ENCODE measurements around the gene SHPK.

Gene SHPK

DNA sequence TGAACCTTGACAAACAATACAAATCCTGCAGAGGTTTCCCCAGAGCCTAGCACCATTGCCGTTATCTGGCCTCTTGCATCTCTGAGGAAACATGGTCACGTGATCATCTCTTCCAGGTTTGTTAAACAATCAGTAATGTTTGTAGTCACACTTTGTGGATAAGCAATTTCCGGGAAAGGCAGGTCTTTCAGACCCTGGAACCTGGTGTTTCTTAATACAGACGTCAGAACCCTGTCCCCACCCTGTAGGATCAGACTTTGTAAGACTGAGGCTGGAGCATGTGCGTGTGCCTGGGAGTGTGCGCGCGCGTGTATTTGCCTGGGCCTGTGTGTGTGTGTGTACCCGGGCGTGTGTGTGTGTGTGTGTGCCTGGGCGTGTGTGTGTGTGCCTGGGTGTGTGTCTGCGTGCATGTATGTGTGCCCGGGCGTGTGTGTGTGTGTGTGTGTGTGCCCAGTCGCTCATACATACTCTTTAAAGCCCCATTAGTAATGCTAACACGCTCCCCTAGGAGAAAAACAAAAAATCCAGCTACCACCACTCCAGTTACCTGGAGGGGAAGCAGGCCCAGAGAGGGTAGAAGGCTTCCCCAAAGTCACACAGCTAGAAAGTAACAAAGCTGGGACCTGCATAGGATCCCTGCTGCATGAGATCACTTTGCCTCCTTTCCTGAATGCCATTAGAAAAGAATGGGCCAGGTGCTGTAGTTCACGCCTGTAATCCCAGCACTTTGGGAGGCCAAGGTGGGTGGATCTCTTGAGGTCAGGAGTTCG, 5.9 kb upstream of the SHPK start:
- H3K27me3 Mint-ChIP-seq (ENCODE audit: low read depth) = peaks cover 3% of the 10 kb centered on the region
- no peaks in the 10 kb centered on the region for H3K9me3 Mint-ChIP-seq
- no peak overlapping the region for H3K4me3 Mint-ChIP-seq
- H3K27ac Mint-ChIP-seq = no peak overlapping the region
- peaks cover 16% of the 10 kb centered on the region for H3K4me1 Mint-ChIP-seq
- TF ChIP-seq, protein P1, sequence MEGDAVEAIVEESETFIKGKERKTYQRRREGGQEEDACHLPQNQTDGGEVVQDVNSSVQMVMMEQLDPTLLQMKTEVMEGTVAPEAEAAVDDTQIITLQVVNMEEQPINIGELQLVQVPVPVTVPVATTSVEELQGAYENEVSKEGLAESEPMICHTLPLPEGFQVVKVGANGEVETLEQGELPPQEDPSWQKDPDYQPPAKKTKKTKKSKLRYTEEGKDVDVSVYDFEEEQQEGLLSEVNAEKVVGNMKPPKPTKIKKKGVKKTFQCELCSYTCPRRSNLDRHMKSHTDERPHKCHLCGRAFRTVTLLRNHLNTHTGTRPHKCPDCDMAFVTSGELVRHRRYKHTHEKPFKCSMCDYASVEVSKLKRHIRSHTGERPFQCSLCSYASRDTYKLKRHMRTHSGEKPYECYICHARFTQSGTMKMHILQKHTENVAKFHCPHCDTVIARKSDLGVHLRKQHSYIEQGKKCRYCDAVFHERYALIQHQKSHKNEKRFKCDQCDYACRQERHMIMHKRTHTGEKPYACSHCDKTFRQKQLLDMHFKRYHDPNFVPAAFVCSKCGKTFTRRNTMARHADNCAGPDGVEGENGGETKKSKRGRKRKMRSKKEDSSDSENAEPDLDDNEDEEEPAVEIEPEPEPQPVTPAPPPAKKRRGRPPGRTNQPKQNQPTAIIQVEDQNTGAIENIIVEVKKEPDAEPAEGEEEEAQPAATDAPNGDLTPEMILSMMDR (IDR thresholded peaks at IDR 0.05; ENCODE audit: unreplicated experiment in 3 of 3) = no peak
- peaks cover 8% of the 10 kb centered on the region for H3K36me3 Mint-ChIP-seq (ENCODE audit: low read depth)

DNA sequence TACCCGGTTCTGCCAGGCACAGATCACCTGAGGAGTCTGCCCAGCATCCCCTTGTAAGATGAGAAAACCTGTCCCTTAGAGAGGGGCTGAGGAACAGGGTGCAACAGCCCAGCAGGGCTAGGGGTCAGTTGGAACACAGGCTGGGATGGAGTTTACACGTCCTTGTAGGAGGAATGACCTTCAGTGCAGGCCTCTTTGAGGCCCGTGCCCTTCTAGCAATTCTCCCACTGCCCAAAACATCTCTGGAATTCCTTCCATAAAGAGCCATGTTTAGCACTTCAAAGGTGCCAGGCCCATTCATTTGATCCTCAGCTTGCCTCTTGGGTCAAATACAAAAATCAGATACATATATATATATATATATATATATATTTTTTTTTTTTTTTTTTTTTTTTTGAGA, 5.0 kb upstream of the SHPK start:
- TF ChIP-seq, protein P1 (IDR thresholded peaks at IDR 0.05; ENCODE audit: unreplicated experiment in 3 of 3) = no peak
- no peaks in the 10 kb centered on the region for H3K9me3 Mint-ChIP-seq
- no peak overlapping the region for H3K4me3 Mint-ChIP-seq
- peaks cover 8% of the 10 kb centered on the region for H3K36me3 Mint-ChIP-seq (ENCODE audit: low read depth)
- H3K27ac Mint-ChIP-seq = no peak overlapping the region
- H3K4me1 Mint-ChIP-seq = peaks cover 16% of the 10 kb centered on the region
- peaks cover 3% of the 10 kb centered on the region for H3K27me3 Mint-ChIP-seq (ENCODE audit: low read depth)

DNA sequence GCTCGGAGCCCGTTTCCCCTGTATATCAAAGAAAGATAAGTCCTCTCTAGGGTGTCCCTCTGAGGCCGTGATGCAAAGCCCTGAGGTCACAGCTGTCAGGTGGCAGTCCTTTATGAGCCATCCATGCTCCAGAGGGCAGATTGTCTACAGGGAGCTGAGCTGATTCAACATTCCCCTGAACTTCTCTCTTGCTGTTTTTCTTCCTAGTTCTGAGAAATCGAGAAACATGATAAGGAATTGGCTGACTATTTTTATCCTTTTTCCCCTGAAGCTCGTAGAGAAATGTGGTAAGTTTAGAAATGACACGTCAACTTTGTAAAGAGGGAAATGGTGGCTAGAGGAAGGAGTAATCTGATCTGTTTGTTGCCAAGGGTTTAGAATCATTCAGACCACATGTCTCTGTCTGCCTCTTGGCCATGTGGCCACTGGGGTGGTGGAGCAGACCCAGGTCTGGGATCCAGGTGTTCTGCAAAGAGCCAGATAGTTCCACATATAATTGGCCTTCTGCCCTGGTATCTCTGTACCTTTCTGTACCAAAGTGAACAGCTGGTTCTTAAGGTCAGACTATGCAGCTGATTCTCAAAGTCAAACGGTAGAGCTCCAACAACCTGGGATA, 4.0 kb upstream of the SHPK start:
- TF ChIP-seq, protein P1 (IDR thresholded peaks at IDR 0.05; ENCODE audit: unreplicated experiment in 3 of 3) = no peak
- H3K27me3 Mint-ChIP-seq (ENCODE audit: low read depth) = peaks cover 3% of the 10 kb centered on the region
- no peaks in the 10 kb centered on the region for H3K9me3 Mint-ChIP-seq
- H3K4me3 Mint-ChIP-seq = peak overlapping the region; percentile 51 to 71 (median 59)
- H3K27ac Mint-ChIP-seq = peak overlapping the region in 1 of 3 experiments; percentile 8
- H3K4me1 Mint-ChIP-seq = peaks cover 16% of the 10 kb centered on the region
- peaks cover 8% of the 10 kb centered on the region for H3K36me3 Mint-ChIP-seq (ENCODE audit: low read depth)

DNA sequence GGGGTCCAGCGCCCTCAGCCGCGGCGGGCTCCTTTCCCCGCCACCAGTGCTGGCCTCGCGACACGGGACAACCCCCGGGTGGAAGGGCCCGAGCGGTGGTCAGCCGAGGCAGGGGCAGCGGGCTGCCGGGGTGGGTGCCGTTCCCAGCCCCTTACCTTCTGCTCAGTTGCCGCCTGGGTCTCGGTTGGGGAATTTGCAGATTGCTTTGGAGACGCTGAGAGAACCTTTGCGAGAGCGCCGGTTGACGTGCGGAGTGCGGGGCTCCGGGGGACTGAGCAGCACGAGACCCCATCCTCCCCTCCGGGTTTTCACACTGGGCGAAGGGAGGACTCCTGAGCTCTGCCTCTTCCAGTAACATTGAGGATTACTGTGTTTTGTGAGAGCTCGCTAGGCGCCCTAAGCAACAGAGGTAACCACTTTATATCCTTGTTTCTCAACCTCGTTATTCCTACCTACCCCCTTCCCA, 891 bp upstream of the SHPK start:
- TF ChIP-seq, protein P1 (IDR thresholded peaks at IDR 0.05; ENCODE audit: unreplicated experiment in 3 of 3) = no peak
- Mint-ChIP-seq H3K9me3 (no peaks in the 10 kb centered on the region), H3K27me3 (ENCODE audit: low read depth) (peaks cover 3% of the 10 kb centered on the region), H3K4me3 (peak overlapping the region; percentile 85 to 98 (median 93)), H3K27ac (peak overlapping the region; percentile 70 to 99 (median 71)), H3K4me1 (peaks cover 22% of the 10 kb centered on the region), H3K36me3 (ENCODE audit: low read depth) (peaks cover 16% of the 10 kb centered on the region)

DNA sequence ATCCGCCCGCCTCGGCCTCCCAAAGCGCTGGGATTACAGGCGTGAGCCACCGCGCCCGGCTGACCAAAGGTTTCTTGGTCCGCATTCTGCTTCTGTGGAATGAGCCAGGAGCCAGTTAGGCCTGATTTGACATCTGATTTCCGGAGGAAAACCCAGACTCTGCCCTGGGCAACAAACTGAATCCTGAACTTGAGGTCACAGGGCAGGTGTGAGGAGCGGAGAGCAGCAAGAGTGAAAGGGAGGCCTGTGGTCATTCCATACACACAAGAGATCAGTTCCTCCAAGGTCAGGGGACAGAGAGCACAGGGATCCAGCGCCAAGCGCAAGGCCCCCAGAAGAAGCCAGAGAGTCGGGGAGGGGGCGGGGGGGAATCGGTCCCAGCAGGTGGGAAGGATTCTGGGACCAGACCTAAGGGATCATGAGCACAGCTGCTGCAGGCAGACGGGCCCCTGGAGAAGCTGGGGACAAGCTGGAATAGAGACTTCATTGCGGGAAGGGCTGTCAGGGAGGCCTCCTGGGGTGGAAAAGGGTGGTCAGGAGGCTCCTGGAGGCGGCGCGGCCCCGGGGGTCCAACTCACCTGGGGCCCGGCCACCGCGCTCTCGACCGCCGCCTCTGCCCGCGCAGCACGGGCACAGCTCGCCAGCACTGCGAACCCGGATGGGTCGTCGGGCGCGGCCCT, 436 bp downstream of the SHPK start:
- Mint-ChIP-seq H3K9me3 (no peaks in the 10 kb centered on the region), H3K36me3 (ENCODE audit: low read depth) (peaks cover 12% of the 10 kb centered on the region), H3K27ac (peak overlapping the region in 2 of 3 experiments; percentile 69 to 95), H3K27me3 (ENCODE audit: low read depth) (peaks cover 3% of the 10 kb centered on the region), H3K4me1 (peaks cover 22% of the 10 kb centered on the region), H3K4me3 (peak overlapping the region; percentile 93 to 99 (median 98))
- TF ChIP-seq, protein P1 (IDR thresholded peaks at IDR 0.05; ENCODE audit: unreplicated experiment in 3 of 3) = no peak

All from nephron (organoid).